ENCODE measurements around the gene CCDC63.

CCDC63 gene

DNA sequence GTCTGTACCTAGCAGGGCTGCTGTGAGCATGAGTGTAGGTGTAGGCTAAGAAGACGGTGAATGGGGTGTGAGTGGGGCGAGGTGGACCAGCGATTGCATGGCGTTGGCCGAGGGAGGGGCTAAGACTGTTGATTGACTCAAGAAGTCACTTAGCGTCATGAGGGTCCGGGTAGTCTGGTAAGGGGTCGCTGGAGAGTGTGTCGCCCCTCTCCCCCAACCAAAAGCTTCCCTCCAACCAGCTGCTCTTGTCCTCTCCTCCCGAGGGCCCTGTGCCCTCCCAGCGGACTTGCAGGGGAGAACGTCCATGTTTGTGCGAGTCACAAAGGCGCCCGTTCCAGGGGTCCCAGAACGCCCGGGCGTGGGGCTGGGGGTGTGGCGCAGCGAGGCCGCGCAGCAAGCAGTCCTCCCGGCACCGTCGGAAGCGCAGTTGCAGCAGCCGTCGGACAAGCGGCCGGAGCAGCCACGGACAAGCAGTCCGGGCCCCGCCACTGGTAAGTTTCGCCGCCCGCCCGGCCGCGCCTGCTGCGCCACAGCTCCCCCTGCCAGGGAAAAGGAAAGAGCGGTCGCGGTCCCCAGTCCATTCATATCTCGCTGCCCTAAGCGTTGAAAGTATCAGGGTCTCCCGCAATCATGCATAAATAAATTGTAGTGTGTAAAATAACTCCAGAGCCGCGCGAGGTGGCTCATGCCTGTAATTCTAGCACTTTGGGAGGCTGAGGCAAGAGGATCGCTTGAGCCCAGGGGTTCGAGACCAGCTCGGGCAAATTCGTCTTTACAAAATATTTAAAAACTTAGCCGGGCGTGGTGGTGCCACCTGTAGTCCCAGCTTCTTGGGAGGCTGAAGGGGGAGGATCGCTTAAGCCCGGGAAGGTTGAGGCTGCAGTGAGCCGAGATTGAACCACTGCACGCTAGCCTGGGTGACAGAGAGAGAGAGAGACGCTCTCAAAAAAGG is at the start of gene CCDC63:
TSS of gene CCDC63 (plus strand) at position 373 of the 952 bp plus-strand sequence. CDS start 5,968 bp downstream, outside the sequence.
- DNase-seq: no peak

DNA sequence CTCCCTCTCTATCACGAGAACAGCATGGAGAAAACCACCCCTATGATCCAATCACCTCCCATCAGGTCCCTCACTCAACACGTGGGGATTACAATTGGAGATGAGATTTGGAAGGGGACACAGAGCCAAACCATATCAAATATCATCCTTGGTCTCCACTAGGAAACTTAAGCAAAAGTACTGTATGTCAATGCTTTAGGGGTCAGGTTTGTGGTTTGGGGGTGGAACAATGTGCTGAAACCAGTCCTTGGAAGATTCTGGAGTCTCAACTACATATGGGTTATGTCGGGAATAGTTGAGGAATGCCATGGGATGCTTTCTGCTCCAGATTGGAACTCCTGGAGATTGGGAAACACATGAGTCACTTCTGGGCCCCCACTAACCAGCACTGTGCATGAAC is 48.3 kb upstream of the CCDC63 start:
- no peak for DNase-seq

DNA sequence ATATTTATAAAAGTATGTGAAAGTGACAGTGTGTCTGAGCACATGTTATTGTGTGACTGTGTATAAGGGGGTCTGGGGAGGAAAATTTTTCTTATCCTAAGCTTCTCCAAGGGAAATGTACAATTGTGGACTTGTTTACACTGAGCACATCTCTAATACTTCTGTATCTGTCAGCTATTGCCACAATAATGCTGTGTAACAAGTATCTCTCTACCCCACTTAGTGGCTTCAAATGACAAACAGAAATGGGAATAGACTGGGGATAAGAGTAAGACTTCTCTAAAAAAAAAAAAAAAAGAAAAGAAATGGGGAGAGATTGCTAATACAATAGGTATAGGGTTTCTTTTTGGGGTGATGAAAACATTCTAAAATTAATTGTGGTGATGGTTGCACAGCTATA is 44.3 kb upstream of the CCDC63 start:
- no peak for DNase-seq

DNA sequence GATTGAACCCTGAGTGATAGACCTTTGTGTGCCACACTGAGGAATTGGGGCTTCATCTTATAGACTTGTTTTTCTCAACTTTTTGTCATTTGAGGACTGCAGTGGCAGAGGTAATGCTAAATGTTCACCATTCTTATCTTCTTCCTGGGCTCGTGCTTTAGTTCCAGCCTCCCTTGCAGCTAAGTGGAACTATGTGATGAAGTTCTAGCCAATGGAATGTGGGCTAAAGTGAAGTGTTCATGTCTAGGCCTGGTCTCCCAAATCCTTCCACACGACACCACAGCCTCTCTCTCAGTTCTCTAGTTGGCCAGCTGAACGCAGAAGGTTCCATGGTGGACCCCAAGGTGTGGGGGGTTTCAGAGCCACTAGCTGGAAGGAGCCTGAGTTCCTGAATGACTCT is 42.4 kb upstream of the CCDC63 start:
- DNase-seq: no peak

DNA sequence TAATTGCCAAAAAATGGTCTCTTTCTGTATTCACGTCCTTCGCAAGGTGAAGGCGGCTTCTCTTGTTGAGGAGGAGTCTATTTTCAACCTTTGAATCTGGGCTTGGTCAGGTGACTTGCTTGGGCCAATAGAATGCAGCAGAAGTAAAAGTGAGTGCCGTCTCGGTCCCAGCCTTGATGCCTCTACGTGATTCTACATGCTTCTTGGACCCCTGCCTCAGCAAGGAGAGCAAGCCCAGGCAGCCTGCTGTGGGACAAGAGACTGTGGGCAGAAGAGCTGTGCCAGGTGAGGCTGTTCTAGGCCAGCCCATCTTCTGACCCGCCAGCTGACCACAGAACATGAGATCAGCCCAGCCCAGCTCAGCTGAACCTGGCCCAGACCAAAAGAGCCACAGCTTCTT is 39.1 kb upstream of the CCDC63 start:
- no peak for DNase-seq

DNA sequence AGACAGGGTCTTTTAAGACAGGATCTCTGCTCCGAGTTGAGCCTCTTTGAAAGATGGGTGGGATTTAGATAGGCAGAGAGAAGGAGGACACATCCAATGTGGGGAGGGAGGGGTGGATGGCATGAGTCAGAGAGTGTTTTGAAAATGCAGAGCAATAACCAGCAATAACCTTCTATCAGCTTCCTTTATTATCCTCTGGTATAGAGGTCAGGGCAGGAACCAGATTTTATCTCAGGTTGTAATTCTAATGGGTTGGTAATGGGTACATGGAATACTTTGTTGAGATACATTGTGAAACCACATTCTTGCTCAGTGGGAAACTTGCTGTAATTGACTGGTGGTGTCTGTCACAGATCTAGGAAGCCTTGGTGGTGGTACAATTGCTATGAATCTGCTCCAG is 37.6 kb upstream of the CCDC63 start:
- DNase-seq: no peak

DNA sequence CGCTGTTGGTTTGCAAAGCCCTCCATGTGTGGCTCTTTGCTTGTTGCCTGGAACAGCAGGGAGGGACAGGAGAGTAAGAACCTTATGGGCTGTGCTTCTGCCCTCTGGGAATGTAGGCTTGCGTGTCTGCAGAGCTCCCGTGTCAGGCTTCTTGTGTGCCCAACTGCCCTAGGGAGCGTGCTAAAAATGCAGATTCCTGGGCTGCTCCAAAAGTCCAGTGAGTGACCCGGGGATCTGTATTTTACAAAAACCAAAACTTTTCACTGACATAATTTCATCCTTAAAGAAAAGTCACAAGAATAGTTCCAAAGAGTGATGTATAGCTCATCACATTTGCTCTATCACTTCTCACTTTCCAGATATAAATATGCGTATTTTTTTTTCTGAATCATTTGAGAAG is 34.8 kb upstream of the CCDC63 start:
- no peak for DNase-seq

DNA sequence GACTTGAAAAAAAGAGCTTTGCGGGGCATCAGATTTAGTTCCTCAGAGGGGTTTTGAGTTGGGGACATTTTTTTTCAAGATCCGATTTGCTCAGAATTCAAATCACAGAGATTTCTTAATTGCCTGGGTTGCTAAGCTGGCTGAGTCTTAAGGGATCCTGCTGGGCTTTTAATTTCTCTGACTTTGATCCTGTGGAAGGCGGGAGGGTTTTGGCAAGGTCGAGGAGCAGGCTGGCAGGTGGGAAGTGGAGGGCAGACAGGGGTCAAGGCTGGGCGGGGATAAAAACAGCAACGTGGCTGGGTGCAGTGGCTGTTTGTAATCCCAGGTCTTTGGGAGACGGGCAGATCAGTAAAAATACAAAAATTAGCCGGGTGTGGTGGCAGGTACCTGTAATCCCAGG is 33.5 kb upstream of the CCDC63 start:
- no peak for DNase-seq

DNA sequence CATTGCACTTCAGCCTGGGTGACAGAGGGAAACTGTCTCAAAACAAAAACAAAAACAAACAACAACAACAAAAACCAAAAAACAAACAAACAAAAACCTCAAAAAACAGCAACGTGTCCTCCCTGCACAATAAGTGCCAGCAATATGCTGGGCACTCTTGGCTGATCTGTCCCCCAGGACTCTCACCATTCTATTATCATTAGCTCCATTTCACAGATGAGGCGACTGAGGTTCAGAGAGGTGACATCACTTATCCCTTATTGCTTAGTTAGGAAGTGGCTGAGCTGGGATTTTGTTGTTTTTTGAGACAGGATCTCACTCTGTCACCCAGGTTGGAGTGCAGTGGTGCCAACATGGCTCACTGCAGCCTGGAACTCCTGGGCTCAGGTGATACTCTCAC is 33.0 kb upstream of the CCDC63 start:
- no peak for DNase-seq

DNA sequence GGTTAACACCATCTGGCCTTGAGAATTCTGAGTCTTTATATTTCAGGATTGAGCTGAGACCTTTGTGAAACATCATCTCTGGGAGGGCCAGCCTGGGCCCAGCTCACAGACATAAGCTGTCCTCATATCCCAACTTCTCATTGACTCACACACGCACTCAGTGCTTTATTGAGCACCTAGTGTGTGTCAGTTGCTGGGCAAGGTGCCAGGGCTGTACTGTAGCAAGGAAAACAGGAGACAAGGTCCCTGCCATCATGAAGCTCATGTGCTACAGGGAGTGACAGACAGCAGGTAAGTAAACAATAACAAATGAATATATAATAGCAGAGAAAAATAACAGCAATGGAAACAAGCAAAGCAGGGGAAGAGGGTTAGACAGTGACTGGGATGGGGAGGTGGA is 30.5 kb upstream of the CCDC63 start:
- DNase-seq: no peak

DNA sequence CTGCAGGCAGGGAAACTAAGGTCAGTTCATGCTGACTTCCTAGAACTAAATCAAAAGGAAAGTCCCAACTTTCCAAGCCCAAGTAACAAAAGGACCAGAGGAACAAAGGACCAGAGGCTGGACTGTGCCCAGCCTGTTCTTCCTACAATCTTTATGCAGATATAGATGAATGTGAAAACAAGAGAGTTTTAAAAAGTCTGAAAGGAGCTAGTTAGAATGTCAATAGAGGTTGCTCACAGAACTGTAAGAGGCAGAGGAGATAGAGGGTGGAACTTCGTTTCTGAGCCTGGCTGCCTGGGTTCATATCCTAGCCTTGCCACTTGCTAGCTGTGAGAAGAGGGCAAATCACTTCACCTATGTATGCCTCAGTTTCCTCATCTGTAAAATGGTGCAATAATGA is 30.0 kb upstream of the CCDC63 start:
- no peak for DNase-seq

DNA sequence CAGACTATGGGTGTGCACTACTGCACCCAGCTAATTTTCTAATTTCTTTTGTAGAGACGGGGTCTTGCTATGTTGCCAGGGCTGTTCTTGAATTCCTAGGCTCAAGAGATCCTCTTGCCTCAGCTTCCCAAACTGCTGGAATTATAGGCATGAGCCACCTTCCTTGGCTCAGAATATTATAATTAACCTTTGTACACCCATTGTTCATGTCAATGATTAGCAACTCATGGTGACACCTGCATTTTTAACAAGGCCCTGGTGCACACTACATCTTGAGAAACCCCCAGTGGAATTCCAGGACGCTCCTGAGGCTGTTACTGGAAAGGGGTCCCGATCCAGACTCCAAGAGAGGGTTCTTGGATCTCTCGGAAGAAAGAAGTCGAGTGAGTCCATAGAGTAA is 28.3 kb upstream of the CCDC63 start:
- DNase-seq: no peak

DNA sequence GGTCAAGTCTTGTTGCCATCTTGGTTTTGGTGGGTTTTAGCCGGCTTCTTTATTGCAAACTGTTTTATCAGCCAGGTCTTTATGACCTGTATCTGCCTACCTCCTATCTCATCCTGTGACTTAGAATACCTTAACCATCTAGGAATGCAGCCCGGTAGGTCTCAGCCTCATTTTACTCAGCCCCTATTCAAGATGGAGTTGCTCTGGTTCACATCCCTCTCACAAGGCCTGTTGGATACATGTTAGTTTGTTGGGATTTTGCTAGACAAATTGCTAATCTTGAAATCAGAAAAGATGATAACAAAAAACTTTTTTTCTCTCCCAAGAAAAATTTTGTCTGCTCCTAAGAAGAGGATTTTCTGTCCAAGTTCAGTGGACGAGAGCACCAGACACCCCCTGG is 27.6 kb upstream of the CCDC63 start:
- DNase-seq: no peak

DNA sequence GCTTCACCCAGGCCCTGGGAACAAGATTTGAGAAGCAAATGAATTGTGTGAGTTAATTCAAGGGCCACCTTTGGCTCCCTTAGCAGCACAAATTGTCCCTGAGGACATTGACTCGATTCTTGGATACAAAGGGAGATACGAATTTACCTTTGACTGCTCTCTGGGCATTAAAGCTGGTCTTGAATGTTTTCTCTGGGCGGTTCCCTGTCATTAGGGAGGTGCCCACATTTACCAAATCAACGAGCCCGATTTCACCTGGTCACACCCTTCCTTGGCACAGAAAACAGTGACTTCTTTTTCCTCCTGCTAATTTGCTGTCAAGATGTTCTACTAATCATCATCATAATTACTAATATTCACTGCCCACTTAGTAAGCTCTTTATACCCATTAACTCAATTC is 27.1 kb upstream of the CCDC63 start:
- DNase-seq: no peak

DNA sequence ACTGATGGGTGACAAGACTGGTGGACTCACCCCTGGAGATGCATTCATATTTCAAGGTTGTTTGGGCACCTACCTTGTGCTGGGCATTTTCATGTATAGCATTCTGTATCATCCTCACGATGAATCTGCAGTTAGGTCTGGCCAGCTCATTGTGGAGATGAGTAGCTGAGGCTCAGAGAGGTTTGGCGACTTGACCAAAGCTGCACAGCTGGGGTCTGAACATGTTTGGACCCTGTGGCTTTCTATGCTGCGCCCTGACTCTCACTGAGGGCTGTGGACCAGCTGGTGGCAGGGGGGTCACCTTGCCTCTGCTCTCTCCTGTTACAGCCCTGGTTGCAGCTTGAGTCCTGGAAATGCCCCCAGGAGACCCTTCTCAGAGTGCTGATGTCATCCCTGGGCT is 24.9 kb upstream of the CCDC63 start:
- no peak for DNase-seq

DNA sequence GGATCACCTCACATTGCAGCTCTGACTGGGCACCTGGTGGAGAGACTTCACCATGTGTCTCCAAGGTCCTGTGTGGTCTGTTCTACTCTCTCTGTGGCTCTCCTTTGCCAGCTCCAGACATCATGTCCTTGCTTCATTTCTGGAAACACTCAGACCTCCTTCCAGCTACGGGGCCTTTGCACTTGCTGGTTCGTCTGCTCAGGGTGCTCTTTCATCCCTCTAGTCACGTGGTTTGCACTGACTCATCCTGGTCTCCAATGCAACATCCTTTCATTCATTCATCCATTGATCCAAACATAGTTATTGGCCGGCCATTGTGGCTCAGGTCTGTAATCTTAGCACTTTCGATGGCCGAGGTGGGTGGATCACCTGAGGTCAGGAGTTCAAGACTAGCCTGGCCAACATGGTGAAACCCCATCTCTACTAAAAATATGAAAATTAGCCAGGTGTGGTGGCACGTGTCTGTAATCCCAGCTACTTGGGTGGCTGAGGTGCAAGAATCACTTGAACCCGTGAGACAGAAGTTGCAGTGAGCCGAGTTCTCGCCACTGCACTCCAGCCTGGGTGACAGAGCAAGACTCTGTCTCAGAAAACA is 23.9 kb upstream of the CCDC63 start:
- no peak for DNase-seq

DNA sequence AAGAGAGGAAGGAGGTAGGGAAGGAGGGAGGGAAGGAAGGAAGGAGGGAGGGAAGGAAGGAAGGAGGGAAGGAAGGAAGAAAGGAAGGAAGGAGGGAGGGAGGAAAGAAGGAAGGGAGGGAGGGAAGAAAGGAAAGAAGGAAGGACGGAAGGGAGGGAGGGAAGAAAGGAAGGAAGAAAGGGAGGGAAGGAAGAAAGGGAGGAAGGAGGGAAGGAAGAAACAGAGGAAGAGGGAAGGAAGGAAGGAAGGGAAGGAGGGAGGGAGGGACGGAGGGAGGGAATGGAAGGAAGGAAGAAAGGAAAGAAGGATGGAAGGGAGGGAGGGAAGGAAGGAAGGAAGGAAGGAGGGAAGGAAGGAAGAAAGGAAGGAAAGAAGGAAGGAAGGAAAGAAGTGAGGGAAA is 22.4 kb upstream of the CCDC63 start:
- no peak for DNase-seq

DNA sequence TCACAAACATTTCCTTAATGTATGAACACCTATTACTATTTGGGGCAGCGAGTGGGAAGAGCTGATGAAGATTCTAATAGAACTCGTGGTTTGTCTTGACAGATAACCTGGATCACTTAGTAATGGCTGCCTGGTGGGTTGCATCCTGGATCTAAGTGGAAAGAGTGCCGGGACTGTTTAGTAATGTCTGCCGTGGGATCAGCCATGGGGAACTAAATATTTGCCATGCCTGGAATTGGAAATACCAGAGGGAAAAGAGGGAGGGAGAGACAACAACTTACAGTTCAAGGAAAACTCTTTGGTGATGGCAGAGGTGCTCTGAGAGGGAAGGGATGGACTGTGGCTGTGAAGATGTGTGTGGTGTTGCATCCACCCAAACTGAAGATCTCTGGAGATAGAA is 21.3 kb upstream of the CCDC63 start:
- no peak for DNase-seq

DNA sequence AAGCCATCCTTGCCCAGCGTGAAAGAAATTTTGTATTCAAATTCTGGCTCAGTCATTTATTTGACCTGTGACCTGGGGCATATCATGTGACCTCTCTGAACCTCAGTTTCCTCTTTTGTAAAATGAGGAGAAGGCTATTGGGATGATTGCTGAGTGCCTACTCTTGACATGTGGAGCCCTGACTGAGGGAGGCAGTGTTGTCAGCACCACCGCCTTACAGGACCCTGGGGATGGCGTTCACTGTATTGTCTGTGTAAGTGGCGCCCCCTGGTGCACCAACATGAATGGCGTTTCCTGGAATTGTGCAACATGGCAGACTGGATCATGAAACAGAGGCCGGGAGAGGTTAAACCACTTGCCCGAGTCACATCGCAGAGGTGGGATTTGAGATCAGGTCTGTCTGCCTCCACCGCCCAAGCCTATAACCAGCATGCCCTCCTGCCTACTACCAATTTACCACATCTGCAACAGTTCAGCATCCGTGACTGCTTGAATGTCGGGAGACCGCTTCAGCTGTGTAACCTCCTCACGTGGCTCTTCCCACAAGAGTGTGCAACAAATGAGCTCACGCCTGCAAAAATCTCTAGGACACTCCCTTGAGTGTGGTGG is 20.1 kb upstream of the CCDC63 start:
- no peak for DNase-seq

DNA sequence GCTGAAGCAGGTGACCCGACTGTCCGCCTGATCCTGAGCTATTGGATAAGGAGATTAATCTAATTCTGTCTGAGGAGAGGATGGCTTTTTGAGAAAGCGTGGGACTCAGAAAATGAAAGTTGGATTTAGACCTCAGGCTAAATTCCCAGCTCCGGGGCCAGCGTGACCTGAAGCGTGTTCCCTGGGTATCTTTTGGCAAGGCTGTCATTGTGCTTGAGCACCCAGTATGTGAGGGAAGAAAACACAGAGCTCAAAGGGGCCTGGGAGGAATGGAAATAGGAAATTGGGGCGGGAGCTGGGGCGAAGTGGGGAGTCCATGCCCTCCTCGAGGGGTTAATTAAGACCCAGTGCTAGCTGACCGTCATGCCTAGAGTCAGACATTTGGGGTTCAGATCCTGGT is 17.5 kb upstream of the CCDC63 start:
- no peak for DNase-seq

DNA sequence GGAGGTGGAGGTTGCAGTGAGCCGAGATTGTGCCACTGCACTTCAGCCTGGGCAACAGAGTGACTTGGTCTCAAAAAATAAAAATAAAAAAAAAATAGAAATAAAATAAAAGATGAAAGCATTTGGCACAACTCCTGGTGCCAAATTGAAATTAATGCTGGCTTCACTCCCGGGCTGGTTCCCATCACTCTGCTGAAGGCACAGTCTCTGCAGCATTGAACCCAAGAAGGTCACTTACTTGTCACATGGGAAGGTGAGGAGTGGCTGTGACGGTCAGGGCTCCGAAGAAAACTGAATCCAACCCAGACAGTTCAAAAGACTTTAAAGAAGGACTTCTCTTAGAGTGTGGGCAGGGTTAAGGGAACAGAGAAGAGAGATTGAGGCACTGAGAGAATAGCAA is 10.5 kb upstream of the CCDC63 start:
- DNase-seq: no peak

DNA sequence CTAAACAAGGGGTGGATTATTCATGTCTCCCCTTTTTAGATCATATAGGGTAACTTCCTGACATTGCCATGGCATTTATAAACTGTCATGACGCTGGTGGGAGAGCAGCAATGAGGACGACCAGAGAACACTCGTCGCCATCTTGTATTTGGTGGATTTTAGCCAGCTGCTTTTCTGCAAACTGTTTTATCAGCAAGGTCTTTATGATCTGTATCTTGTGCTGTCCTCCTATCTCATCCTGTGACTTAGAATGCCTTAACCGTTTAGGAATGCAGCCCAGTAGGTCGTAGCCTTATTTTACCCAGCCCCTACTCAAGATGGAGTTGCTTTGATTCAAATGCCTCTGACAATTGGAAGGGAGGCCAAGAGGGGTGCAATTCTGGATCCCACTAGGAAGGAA is 5.8 kb upstream of the CCDC63 start:
- DNase-seq: no peak

DNA sequence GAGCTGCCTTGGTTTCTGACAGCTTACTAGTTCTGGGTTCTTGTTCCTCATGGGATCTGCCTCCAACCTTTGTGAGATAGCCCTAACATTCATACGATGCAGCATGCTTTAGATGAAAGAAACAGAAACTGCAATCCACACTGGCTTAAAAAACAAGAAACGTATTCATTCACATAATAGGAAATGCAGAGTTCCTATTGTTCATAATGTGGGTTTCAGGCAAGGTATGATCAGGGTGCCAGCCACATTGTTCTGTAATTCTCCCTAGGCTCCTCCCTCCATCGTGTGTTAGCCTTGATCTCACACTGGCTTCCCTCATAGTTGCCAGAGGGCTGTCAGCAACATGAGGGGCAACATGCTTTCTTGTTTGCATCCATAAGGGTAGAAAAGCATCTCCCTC is 2.7 kb upstream of the CCDC63 start:
- no peak for DNase-seq
